PC-3 (cell line): Measurements from ENCODE around the gene SHOX. TPM values are rescaled to one million over a fixed set of nuclear protein-coding genes. Genes with fewer than 3 reads are reported as not detected.

Experiments used
- ATAC-seq: fragments of 200-7000 bp; cut with Tn5 transposase; 2 replicates; pipeline ENCODE4 v1.9.1; 2020; ENCODE audit warnings: mild to moderate bottlenecking, moderate library complexity
- BruUV-seq: library from RNA; stranded (reverse); fragments of 400-500 nt; replicated peaks from 2 replicates; lab custom pipeline; 2021; lab: Mats Ljungman, UMichigan
- CTCF ChIA-PET: fragments of 300-600 bp; sonication (Branson Sonifier 250); formaldehyde crosslinking; loops from one replicate; lab custom pipeline; 2022; ENCODE audit warnings: antibody characterized with exemption; lab: Charles Lee
- POLR2A ChIA-PET: fragments of 300-600 bp; sonication (Branson Sonifier 250); formaldehyde crosslinking; loops from one replicate; lab custom pipeline; 2022; ENCODE audit warnings: antibody characterized with exemption; ENCODE audit not compliant: unreplicated experiment; lab: Charles Lee
- DNase-seq: peaks from one replicate; pipeline ENCODE4 v3.0.0-alpha.2; 2015
- H2AFZ ChIP-seq: fragments of 300-600 bp; sonication (generic); 2 replicates; pipeline ENCODE4 v1.6.0; 2016; ENCODE audit warnings: antibody characterized with exemption, low read length
- H3F3A ChIP-seq: fragments of 300-600 bp; sonication (generic); one replicate; pipeline ENCODE4 v1.6.0; 2017; ENCODE audit warnings: antibody characterized with exemption, low read length, control low read depth, mild to moderate bottlenecking; ENCODE audit not compliant: unreplicated experiment
- H3K27ac ChIP-seq: fragments of 300-600 bp; sonication (generic); 2 replicates; pipeline ENCODE4 v1.5.1; 2016; ENCODE audit warnings: mild to moderate bottlenecking, low read length
- H3K27me3 ChIP-seq: fragments of 300-600 bp; sonication (generic); 2 replicates; pipeline ENCODE4 v1.6.1; 2016; ENCODE audit warnings: low read length, mixed read lengths
- H3K36me3 ChIP-seq: fragments of 300-600 bp; sonication (generic); 2 replicates; pipeline ENCODE4 v1.6.1; 2016; ENCODE audit warnings: low read depth, mixed run types, low read length, mixed read lengths
- H3K4me1 ChIP-seq: fragments of 300-600 bp; sonication (generic); 2 replicates; pipeline ENCODE4 v1.5.1; 2016; ENCODE audit warnings: low read length; ENCODE audit not compliant: insufficient read depth
- H3K4me2 ChIP-seq: fragments of 300-600 bp; sonication (generic); 2 replicates; pipeline ENCODE4 v1.6.0; 2016; ENCODE audit warnings: low read length
- H3K4me3 ChIP-seq: fragments of 300-600 bp; sonication (generic); 2 replicates; pipeline ENCODE4 v1.5.1; 2016; ENCODE audit warnings: mild to moderate bottlenecking, low read length, mixed read lengths
- H3K79me2 ChIP-seq: fragments of 300-600 bp; sonication (generic); 2 replicates; pipeline ENCODE4 v1.6.1; 2017; ENCODE audit warnings: low read length, mixed read lengths
- H3K9ac ChIP-seq: fragments of 300-600 bp; sonication (generic); 2 replicates; pipeline ENCODE4 v1.6.0; 2016; ENCODE audit warnings: mild to moderate bottlenecking, low read length
- H3K9me2 ChIP-seq: fragments of 300-600 bp; sonication (generic); replicated peaks from 2 replicates; pipeline ENCODE4 v1.6.1; 2016; ENCODE audit warnings: mixed run types, low read length, mixed read lengths
- H3K9me3 ChIP-seq: fragments of 300-600 bp; sonication (generic); 2 replicates; pipeline ENCODE4 v1.6.1; 2016; ENCODE audit warnings: low read length, mixed read lengths
- H4K20me1 ChIP-seq: fragments of 300-600 bp; sonication (generic); 2 replicates; pipeline ENCODE4 v1.6.1; 2016; ENCODE audit warnings: low read length, mixed read lengths
- CTCF ChIP-seq: fragments of 300-600 bp; sonication (generic); conservative IDR thresholded peaks from 2 replicates; pipeline ENCODE4 v1.5.1; 2017; ENCODE audit warnings: antibody characterized with exemption, low read depth, mild to moderate bottlenecking, low read length
- EZH2 ChIP-seq: fragments of 300-600 bp; sonication (generic); IDR thresholded peaks from one replicate; pipeline ENCODE4 v1.6.1; 2017; ENCODE audit warnings: antibody characterized with exemption, mild to moderate bottlenecking, low read length; ENCODE audit not compliant: unreplicated experiment
- EZH2phosphoT487 ChIP-seq: fragments of 300-600 bp; sonication (generic); IDR thresholded peaks from 2 replicates; pipeline ENCODE4 v1.6.1; 2018; ENCODE audit warnings: mild to moderate bottlenecking, antibody characterized with exemption, low read length, borderline replicate concordance
- intact Hi-C: fragments of 100-400 bp; cut with micrococcal nuclease; formaldehyde crosslinking; loops from 2 replicates; pipeline ENCODE4 v1.9.0; 2023
- total RNA-seq: library from RNA; depleted of rRNA; stranded (reverse); fragments of >200 nt; gene quantifications from 2 replicates; pipeline ENCODE4 v1.2.3, GENCODE V29; 2014

SHOX gene
- total RNA-seq, 1 experiment from 2014 or later, result not detected

GRCh38 chrX:643241-643595 is 12.6 kb downstream of the SHOX start:
- no peaks in the 10 kb centered on the region for H3K79me2 ChIP-seq
- POLR2A ChIA-PET, result no interaction called here
- no peaks in the 10 kb centered on the region for H3K9me3 ChIP-seq
- no peak overlapping the region for H3K9ac ChIP-seq
- no peak for ATAC-seq
- H3F3A ChIP-seq, result no peaks in the 10 kb centered on the region
- TF ChIP-seq CTCF, result no peak
- no peak for TF ChIP-seq EZH2phosphoT487
- TF ChIP-seq EZH2, result no peak
- DNase-seq, result no peak
- CTCF ChIA-PET, result no interaction called here
- no peaks in the 10 kb centered on the region for H4K20me1 ChIP-seq
- intact Hi-C loops, result no loop called here
- H3K36me3 ChIP-seq, result no peaks in the 10 kb centered on the region
- H3K9me2 ChIP-seq, result no peaks in the 10 kb centered on the region
- H3K4me1 ChIP-seq, result no peaks in the 10 kb centered on the region
- no peak overlapping the region for H3K27ac ChIP-seq
- no TSS peak for BruUV-seq
- H3K27me3 ChIP-seq, result peaks cover 17% of the 10 kb centered on the region
- no peak overlapping the region for H2AFZ ChIP-seq
- no peak overlapping the region for H3K4me3 ChIP-seq
- H3K4me2 ChIP-seq, result no peak overlapping the region

DNA sequence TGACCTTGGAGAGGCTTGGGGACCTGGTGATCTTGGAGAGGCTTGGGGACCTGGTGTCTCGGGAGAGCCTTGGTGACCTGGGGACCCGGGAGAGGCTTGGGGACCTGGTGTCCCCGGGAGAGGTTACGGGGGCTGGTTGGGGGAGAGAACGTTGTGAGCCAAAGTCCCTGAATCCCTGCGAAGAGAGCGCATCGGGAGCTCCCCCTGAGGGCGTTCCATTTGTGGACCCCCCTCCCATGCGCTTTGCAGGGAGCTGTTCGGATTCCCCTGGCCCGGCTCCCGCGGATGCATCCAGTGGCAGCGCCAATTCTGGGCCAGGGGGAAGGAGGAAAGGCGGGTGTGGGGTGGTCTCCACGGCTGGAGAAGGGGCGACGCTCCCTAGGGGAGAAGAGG is 13.3 kb downstream of the SHOX start:
- POLR2A ChIA-PET, result no interaction called here
- Histone ChIP-seq H3K4me3 (no peak overlapping the region), H3F3A (no peaks in the 10 kb centered on the region), H3K79me2 (no peaks in the 10 kb centered on the region), H3K9ac (no peak overlapping the region), H3K27ac (no peak overlapping the region), H3K4me1 (no peaks in the 10 kb centered on the region), H3K9me3 (no peaks in the 10 kb centered on the region), H2AFZ (no peak overlapping the region), H3K9me2 (no peaks in the 10 kb centered on the region), H4K20me1 (no peaks in the 10 kb centered on the region), H3K27me3 (peaks cover 10% of the 10 kb centered on the region), H3K4me2 (no peak overlapping the region), H3K36me3 (no peaks in the 10 kb centered on the region)
- intact Hi-C loops, result no loop called here
- ATAC-seq (no peak), DNase-seq (no peak)
- TF ChIP-seq EZH2phosphoT487, result no peak
- no peak for TF ChIP-seq CTCF
- TF ChIP-seq EZH2, result no peak
- CTCF ChIA-PET, result no interaction called here
- no TSS peak for BruUV-seq

DNA sequence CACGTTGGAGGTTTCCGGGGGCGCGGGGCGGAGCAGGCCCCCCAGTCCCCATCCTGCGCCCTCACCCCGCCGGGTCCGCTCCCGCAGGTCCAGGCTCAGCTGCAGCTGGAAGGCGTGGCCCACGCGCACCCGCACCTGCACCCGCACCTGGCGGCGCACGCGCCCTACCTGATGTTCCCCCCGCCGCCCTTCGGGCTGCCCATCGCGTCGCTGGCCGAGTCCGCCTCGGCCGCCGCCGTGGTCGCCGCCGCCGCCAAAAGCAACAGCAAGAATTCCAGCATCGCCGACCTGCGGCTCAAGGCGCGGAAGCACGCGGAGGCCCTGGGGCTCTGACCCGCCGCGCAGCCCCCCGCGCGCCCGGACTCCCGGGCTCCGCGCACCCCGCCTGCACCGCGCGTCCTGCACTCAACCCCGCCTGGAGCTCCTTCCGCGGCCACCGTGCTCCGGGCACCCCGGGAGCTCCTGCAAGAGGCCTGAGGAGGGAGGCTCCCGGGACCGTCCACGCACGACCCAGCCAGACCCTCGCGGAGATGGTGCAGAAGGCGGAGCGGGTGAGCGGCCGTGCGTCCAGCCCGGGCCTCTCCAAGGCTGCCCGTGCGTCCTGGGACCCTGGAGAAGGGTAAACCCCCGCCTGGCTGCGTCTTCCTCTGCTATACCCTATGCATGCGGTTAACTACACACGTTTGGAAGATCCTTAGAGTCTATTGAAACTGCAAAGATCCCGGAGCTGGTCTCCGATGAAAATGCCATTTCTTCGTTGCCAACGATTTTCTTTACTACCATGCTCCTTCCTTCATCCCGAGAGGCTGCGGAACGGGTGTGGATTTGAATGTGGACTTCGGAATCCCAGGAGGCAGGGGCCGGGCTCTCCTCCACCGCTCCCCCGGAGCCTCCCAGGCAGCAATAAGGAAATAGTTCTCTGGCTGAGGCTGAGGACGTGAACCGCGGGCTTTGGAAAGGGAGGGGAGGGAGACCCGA is 14.0 kb downstream of the SHOX start:
- Histone ChIP-seq H3K9me3 (no peaks in the 10 kb centered on the region), H3K9ac (no peak overlapping the region), H3K9me2 (no peaks in the 10 kb centered on the region), H3K4me3 (no peak overlapping the region), H2AFZ (no peak overlapping the region), H3K4me2 (no peak overlapping the region), H3K4me1 (no peaks in the 10 kb centered on the region), H4K20me1 (no peaks in the 10 kb centered on the region), H3K36me3 (no peaks in the 10 kb centered on the region), H3K27ac (no peak overlapping the region), H3K79me2 (no peaks in the 10 kb centered on the region), H3F3A (no peaks in the 10 kb centered on the region), H3K27me3 (peaks cover 3% of the 10 kb centered on the region; the same call in 1 of the 2 replicates)
- BruUV-seq, result no TSS peak
- POLR2A ChIA-PET, result no interaction called here
- TF ChIP-seq CTCF (no peak), EZH2phosphoT487 (no peak), EZH2 (no peak)
- ATAC-seq, result no peak
- CTCF ChIA-PET, result no interaction called here
- no peak for DNase-seq
- intact Hi-C loops, result no loop called here
